Endothelial cell of umbilical vein (primary cell): Measurements from ENCODE around the gene ENTPD6. TPM values are rescaled to one million over a fixed set of nuclear protein-coding genes. Genes with fewer than 3 reads are reported as not detected.

ENCODE experiments used
- BruUV-seq: library from RNA; stranded (reverse); fragments of 400-500 nt; replicated peaks from 2 replicates; lab custom pipeline; 2021; lab: Mats Ljungman, UMichigan
- CTCF ChIA-PET: fragments of 300-600, 350-600 bp; sonication (Branson Sonifier 250); formaldehyde crosslinking; loops from one replicate; lab custom pipeline; 2021; ENCODE audit warnings: antibody characterized with exemption, inconsistent platforms; lab: Charles Lee
- POLR2A ChIA-PET: fragments of 300-600, 350-600 bp; sonication (Branson Sonifier 250); formaldehyde crosslinking; loops from one replicate; lab custom pipeline; 2021; ENCODE audit warnings: antibody characterized with exemption, inconsistent platforms; lab: Charles Lee
- DNase-seq: peaks from one replicate; pipeline ENCODE4 v3.0.0-alpha.2; 2011; ENCODE audit warnings: low read depth, low spot score
- FAIRE-seq: peaks from 2 replicates; lab custom pipeline; 2011; peaks lifted over from hg19 to GRCh38; lab: Jason Lieb, UNC
- H2AFZ ChIP-seq: 2 replicates; pipeline ENCODE4 v1.6.0; 2012; ENCODE audit warnings: low read depth, low read length, control low read depth, inconsistent platforms
- H3K27ac ChIP-seq: 2 replicates; pipeline ENCODE4 v1.5.1; 2011; ENCODE audit warnings: low read depth, mild to moderate bottlenecking, control low read depth, low read length, moderate library complexity; ENCODE audit not compliant: insufficient read depth
- H3K27me3 ChIP-seq, 2 experiments: 2 replicates each; pipeline versions ENCODE4 v1.6.0 to v1.6.1; 2011; ENCODE audit warnings: low read length in 2 of 2, mixed read lengths in 1 of 2; ENCODE audit not compliant: control insufficient read depth in 2 of 2, insufficient read depth in 2 of 2
- H3K36me3 ChIP-seq, 2 experiments: 2 replicates in 1 of 2; 3 replicates in 1 of 2; pipeline ENCODE4 v1.5.1; 2011; ENCODE audit warnings: low read length in 2 of 2, mild to moderate bottlenecking in 1 of 2, moderate library complexity in 1 of 2; ENCODE audit not compliant: control insufficient read depth in 2 of 2, insufficient read depth in 2 of 2; ENCODE audit errors: extremely low read depth in 1 of 2
- H3K4me1 ChIP-seq: 3 replicates; pipeline ENCODE4 v1.5.1; 2011; ENCODE audit warnings: mild to moderate bottlenecking, low read length; ENCODE audit not compliant: control insufficient read depth, insufficient read depth; ENCODE audit errors: extremely low read depth
- H3K4me2 ChIP-seq: 2 replicates; pipeline ENCODE4 v1.6.1; 2011; ENCODE audit warnings: low read length, control low read depth, mixed read lengths; ENCODE audit not compliant: insufficient read depth
- H3K4me3 ChIP-seq, 3 experiments: fragments of 200-600 bp in 1 of 3; sonication (generic), shearing (Covaris generic) in 1 of 3; replicated peaks in 1 of 3; 2 replicates each; pipeline ENCODE4 v1.5.1; 2011 to 2016; ENCODE audit warnings: control low read depth in 3 of 3, low read length in 3 of 3, mild to moderate bottlenecking in 2 of 3, inconsistent platforms in 1 of 3, low read depth in 1 of 3, moderate library complexity in 1 of 3; ENCODE audit not compliant: insufficient read depth in 1 of 3
- H3K79me2 ChIP-seq: 2 replicates; pipeline ENCODE4 v1.6.0; 2012; ENCODE audit warnings: low read length, inconsistent platforms; ENCODE audit not compliant: control insufficient read depth, insufficient read depth
- H3K9ac ChIP-seq: replicated peaks from 2 replicates; pipeline ENCODE3; 2011; ENCODE audit warnings: low read length, control low read depth; ENCODE audit not compliant: insufficient read depth; ENCODE audit errors: extremely low read depth
- H3K9me1 ChIP-seq: replicated peaks from 3 replicates; pipeline ENCODE4 v1.6.0; 2011; ENCODE audit warnings: mild to moderate bottlenecking, low read length; ENCODE audit not compliant: control insufficient read depth, insufficient read depth; ENCODE audit errors: extremely low read depth
- H3K9me3 ChIP-seq: replicated peaks from 2 replicates; pipeline ENCODE4 v1.5.1; 2012; ENCODE audit warnings: low read length, inconsistent platforms; ENCODE audit not compliant: control insufficient read depth, insufficient read depth
- H4K20me1 ChIP-seq: replicated peaks from 2 replicates; pipeline ENCODE3; 2011; ENCODE audit warnings: mild to moderate bottlenecking, low read length; ENCODE audit not compliant: control insufficient read depth, insufficient read depth; ENCODE audit errors: extremely low read depth
- CTCF ChIP-seq, 2 donors: IDR thresholded peaks; 1 replicate in 1 of 2; 2 replicates in 1 of 2; pipeline ENCODE4 v1.5.1; 2011; ENCODE audit warnings: low read length in 2 of 2, mild to moderate bottlenecking in 2 of 2, moderate library complexity in 2 of 2, control low read depth in 1 of 2, inconsistent platforms in 1 of 2, low read depth in 1 of 2; ENCODE audit not compliant: insufficient read depth in 1 of 2; ENCODE audit errors: extremely low read depth in 1 of 2
- EZH2 ChIP-seq: IDR thresholded peaks from 2 replicates; pipeline ENCODE4 v1.6.1; 2012; ENCODE audit warnings: borderline replicate concordance, low read depth, mild to moderate bottlenecking, moderate library complexity, low read length, inconsistent platforms; ENCODE audit not compliant: severe bottlenecking
- FOS ChIP-seq: IDR thresholded peaks from 2 replicates; pipeline ENCODE4 v1.6.1; 2011; ENCODE audit warnings: mild to moderate bottlenecking, low read length, moderate library complexity, borderline replicate concordance; ENCODE audit not compliant: insufficient read depth
- GATA2 ChIP-seq: IDR thresholded peaks from 2 replicates; pipeline ENCODE4 v1.7.0; 2011; ENCODE audit warnings: low read depth, mild to moderate bottlenecking, moderate library complexity, mixed read lengths, low read length; ENCODE audit not compliant: insufficient read length, insufficient read depth
- JUN ChIP-seq: IDR thresholded peaks from 2 replicates; pipeline ENCODE4 v1.6.1; 2011; ENCODE audit warnings: borderline replicate concordance, low read depth; ENCODE audit not compliant: insufficient read length, insufficient read depth
- MAX ChIP-seq: IDR thresholded peaks from 2 replicates; pipeline ENCODE4 v1.6.1; 2011; ENCODE audit not compliant: insufficient read depth, insufficient read length
- MYC ChIP-seq: IDR thresholded peaks from one replicate; pipeline ENCODE4 v1.6.1; 2011; ENCODE audit warnings: mild to moderate bottlenecking, low read depth, low read length
- POLR2A ChIP-seq: IDR thresholded peaks from 2 replicates; pipeline ENCODE4 v1.6.1; 2012; ENCODE audit warnings: low read depth, mild to moderate bottlenecking, control low read depth, low read length
- POLR2AphosphoS5 ChIP-seq: IDR thresholded peaks from 2 replicates; pipeline ENCODE4 v1.6.1; 2012; ENCODE audit warnings: low read depth, mild to moderate bottlenecking, control low read depth, low read length, moderate library complexity; ENCODE audit not compliant: insufficient read depth
- dilution Hi-C: fragments of 300-500 bp; cut with MboI; formaldehyde crosslinking; loops from one replicate; pipeline ENCODE4 v1.15.0; 2019; ENCODE audit warnings: low sequenced_read_pairs; ENCODE audit not compliant: extremely low pct_ligation_motif_present
- intact Hi-C: fragments of 100-400 bp; cut with micrococcal nuclease; formaldehyde crosslinking; loops from one replicate; pipeline ENCODE4 v1.10.0; 2022
- polyA plus RNA-seq, 4 experiments: library from polyadenylated mRNA; depleted of rRNA in 3 of 4; stranded (reverse) in 3 of 4; unstranded in 1 of 4; fragments of >200 nt; gene quantifications; 2 replicates each; pipeline versions ENCODE4 v1.2.1 to v1.2.3, GENCODE V29; 2011 to 2012; ENCODE audit warnings: missing spikeins in 1 of 4
- total RNA-seq: library from RNA; stranded (reverse); gene quantifications from 2 replicates; pipeline ENCODE4 v1.2.3, GENCODE V29; 2021

The ENTPD6 gene
- total and polyA plus RNA-seq, 2 donors (not counting 3 experiments of a cell fraction or from before 2014, with no cell fraction given), result 51.2 to 86.3 TPM

- intact Hi-C loops, result no loop called here
- CTCF ChIA-PET, result no interaction called here
These were observed 47.8 kb upstream of the ENTPD6 start for GRCh38 chr20:25147716-25148115.

GRCh38 chr20:25148181-25148981, 47.1 kb upstream of the ENTPD6 start:
- peak overlapping the region; percentile 31 for H3K4me2 ChIP-seq
- peaks cover 14 to 17% of the 10 kb centered on the region in 2 experiments for H3K27me3 ChIP-seq
- no peaks in the 10 kb centered on the region for H4K20me1 ChIP-seq
- intact Hi-C loops, result no loop called here
- CTCF ChIA-PET, result interaction anchor here (0.9 to 1.2 kb wide), 3 partner anchors 12 to 99 kb away, joined by 3 to 4 read pairs (median 4); partner anchors contain the start of genes ENTPD6 and PYGB
- dilution Hi-C loops, result no loop called here
- peak overlapping the region; percentile 65 for H2AFZ ChIP-seq
- H3K9me1 ChIP-seq, result no peaks in the 10 kb centered on the region
- TF ChIP-seq MAX, result peak; percentile 68
- TF ChIP-seq POLR2A, result no peak
- TF ChIP-seq MYC, result no peak
- TF ChIP-seq CTCF (IDR thresholded peaks at IDR 0.05; ENCODE audit: extremely low read depth in 1 of 2, insufficient read depth in 1 of 2, low read depth in 1 of 2, low read length in 2 of 2), result no peak
- TF ChIP-seq POLR2AphosphoS5, result no peak
- no peak for TF ChIP-seq GATA2
- no peak for TF ChIP-seq JUN
- peak; percentile 38 for TF ChIP-seq EZH2
- no peak for TF ChIP-seq FOS
- H3K4me3 ChIP-seq, result peak overlapping the region in 2 of 3 experiments; percentile 2 to 3
- FAIRE-seq (no peak), DNase-seq (peak; percentile 16)
- POLR2A ChIA-PET, result no interaction called here
- BruUV-seq, result no TSS peak
- H3K27ac ChIP-seq, result no peak overlapping the region
- no peaks in the 10 kb centered on the region for H3K79me2 ChIP-seq
- H3K36me3 ChIP-seq, result no peaks in the 10 kb centered on the region
- no peak overlapping the region for H3K9ac ChIP-seq
- peaks cover 3% of the 10 kb centered on the region for H3K4me1 ChIP-seq
- H3K9me3 ChIP-seq, result no peaks in the 10 kb centered on the region

More at GRCh38 chr20:25147716-25148115, 47.8 kb upstream of the ENTPD6 start:
- H3K27ac ChIP-seq, result no peak overlapping the region
- H3K9me1 ChIP-seq, result no peaks in the 10 kb centered on the region
- no peaks in the 10 kb centered on the region for H3K36me3 ChIP-seq
- H3K4me2 ChIP-seq, result no peak overlapping the region
- no TSS peak for BruUV-seq
- POLR2A ChIA-PET, result no interaction called here
- no peak overlapping the region for H3K9ac ChIP-seq
- no peak for FAIRE-seq
- H3K4me3 ChIP-seq, result no peak overlapping the region
- no peak for DNase-seq
- TF ChIP-seq MAX (no peak), EZH2 (peak; percentile 8)
- H3K4me1 ChIP-seq, result peaks cover 3% of the 10 kb centered on the region
- no peaks in the 10 kb centered on the region for H4K20me1 ChIP-seq
- no peaks in the 10 kb centered on the region for H3K9me3 ChIP-seq
- dilution Hi-C loops, result no loop called here
- H3K79me2 ChIP-seq, result no peaks in the 10 kb centered on the region
- H3K27me3 ChIP-seq, result peaks cover 14 to 17% of the 10 kb centered on the region in 2 experiments
- no peak overlapping the region for H2AFZ ChIP-seq
